NCI-H2029 treated with DMSO at 0.1 percent for 48 hours (cell line): ENCODE results near the gene CPB1.

Experiments used
- DNase-seq: peaks from one replicate; lab custom pipeline; 2025; lab: John Stamatoyannopoulos, UW

The CPB1 gene

GRCh38 chr3:148883163-148883562, 55.6 kb downstream of the CPB1 start:
- DNase-seq: no peak

DNA sequence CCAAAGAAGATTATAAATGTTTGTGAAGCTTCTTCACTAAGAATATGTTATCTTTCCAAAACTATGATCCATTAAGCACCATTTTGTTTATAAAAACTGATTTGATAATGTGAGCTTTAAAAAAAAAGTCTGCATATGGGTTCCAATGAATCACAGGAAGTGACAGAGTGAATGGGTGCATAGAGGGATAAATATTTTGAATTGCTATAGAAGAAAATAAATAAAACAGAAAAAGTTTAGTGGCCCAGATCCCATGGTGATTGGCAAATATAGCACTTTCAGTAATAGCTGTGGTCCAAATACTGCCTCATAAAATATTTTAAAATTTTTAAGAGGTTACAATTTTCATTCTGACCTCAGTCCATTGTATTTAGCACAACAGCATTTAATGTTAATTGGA, 56.6 kb downstream of the CPB1 start:
- DNase-seq: no peak

DNA sequence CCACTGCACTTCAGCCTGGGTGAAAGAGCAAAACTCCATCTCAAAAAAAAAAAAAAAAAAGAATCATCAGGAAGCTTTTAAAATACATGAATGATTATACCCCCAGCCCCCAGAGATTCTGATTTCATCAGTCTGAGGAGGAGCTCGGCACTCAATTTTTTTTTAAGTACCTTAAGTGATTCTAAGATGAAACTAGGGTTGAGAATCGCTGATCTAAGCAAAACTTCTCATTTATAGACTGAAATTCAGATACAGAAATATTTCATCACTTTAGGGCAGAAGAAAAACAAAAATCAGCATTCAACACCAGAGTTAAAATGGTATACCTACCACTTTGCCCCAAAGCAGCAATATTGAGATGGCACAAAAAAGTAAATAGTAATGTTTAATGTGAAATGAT, 62.2 kb downstream of the CPB1 start:
- DNase-seq: no peak

- DNase-seq: no peak
These were observed 68.5 kb downstream of the CPB1 start for GRCh38 chr3:148896062-148896461.

DNA sequence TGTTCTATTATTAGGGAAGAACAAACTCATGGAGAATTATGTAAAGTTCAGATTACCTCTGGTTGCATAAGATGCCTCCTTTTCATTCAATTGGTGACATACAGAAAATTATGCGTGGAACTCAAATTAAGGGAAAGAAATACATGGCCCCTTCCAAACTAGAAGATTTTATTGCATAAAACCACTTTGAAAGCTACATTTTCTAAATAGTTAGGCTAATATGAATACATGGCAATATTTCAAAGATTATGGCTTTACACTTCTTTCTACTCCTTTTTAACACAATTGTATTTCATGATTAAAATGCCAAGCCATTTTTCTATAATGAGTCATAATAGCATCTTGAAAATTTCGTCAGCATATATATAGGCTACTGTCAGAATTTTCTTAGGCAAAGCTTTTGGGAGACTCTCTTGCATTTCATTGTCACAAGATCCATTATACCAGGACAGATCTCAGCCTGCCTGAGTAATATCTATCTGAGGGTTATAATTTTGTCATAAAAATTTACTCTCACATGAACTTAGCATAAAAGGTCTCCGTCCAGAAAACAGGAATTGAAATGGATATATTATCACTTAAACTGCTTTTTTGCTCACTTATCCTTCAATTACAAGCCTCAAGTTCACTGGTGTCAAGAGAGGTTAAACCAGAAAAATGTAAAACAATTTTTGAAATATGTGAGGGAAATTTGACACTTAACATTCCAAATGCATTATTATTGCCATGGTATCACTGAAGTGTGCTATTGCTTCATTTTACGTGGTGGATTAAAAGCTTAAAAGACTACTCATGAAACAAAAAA, 74.6 kb downstream of the CPB1 start:
- no peak for DNase-seq

- DNase-seq: no peak
These were observed 75.4 kb downstream of the CPB1 start for GRCh38 chr3:148903022-148903442.

GRCh38 chr3:148903941-148904340, 76.3 kb downstream of the CPB1 start:
- DNase-seq: no peak

DNA sequence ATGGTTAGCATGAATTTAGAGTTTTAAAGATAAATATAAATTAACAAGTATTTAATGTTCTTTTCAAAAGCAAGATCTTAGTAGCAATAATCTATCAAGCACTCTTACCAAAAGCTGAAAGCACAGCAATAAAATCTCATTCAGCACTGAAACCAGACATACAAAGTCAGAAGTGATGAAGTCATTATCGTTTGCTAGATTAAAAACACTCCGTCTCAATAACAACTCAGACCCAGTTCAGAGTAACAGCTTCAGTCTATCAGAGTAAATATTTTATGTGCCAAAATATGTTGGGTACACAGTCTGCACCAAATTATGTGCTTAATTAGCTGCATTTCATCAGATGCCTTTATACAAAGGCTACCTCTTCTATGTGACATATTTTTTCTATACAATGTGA, 79.1 kb downstream of the CPB1 start:
- no peak for DNase-seq
